PC-9 (cell line): ENCODE measurements around the gene JPH2. TPM values are rescaled to one million over a fixed set of nuclear protein-coding genes. Genes with fewer than 3 reads are reported as not detected.
A peak's percentile ranks its signal among the peaks of the same experiment; 100 is the strongest.

Source experiments
- BruUV-seq: library from RNA; stranded (reverse); fragments of 400-500 nt; replicated peaks from 2 replicates; lab custom pipeline; 2021; lab: Mats Ljungman, UMichigan
- CTCF ChIA-PET: fragments of 300-600 bp; sonication (Branson Sonifier 250); formaldehyde crosslinking; loops from one replicate; lab custom pipeline; 2022; ENCODE audit warnings: antibody characterized with exemption; lab: Charles Lee
- POLR2A ChIA-PET: fragments of 300-600 bp; sonication (Branson Sonifier 250); formaldehyde crosslinking; loops from one replicate; lab custom pipeline; 2022; ENCODE audit warnings: antibody characterized with exemption; ENCODE audit not compliant: unreplicated experiment; lab: Charles Lee
- DNase-seq, 2 experiments: peaks; one replicate each; pipeline versions ENCODE4 v3.0.0 to v3.0.0-alpha.2; 2015 to 2022; ENCODE audit warnings: mixed read lengths in 1 of 2
- H2AFZ ChIP-seq: fragments of 200-600 bp; sonication (generic); 2 replicates; pipeline ENCODE4 v1.8.1; 2017; ENCODE audit warnings: antibody characterized with exemption
- H3F3A ChIP-seq: fragments of 200-600 bp; sonication (generic); 2 replicates; pipeline ENCODE4 v1.8.1; 2017; ENCODE audit warnings: antibody characterized with exemption, mild to moderate bottlenecking, low read depth; ENCODE audit not compliant: insufficient read depth
- H3K27ac ChIP-seq: fragments of 200-600 bp; sonication (generic); 2 replicates; pipeline ENCODE4 v1.6.1; 2016; ENCODE audit warnings: mixed run types
- H3K27me3 ChIP-seq: fragments of 200-600 bp; sonication (generic); 2 replicates; pipeline ENCODE4 v1.6.1; 2016; ENCODE audit warnings: low read depth, mixed run types; ENCODE audit not compliant: insufficient read depth
- H3K36me3 ChIP-seq: fragments of 200-600 bp; sonication (generic); 2 replicates; pipeline ENCODE4 v1.6.1; 2016; ENCODE audit warnings: low read depth, mixed run types
- H3K4me1 ChIP-seq: fragments of 200-600 bp; sonication (generic); replicated peaks from 2 replicates; pipeline ENCODE4 v1.6.1; 2016; ENCODE audit warnings: mixed run types; ENCODE audit not compliant: insufficient read depth
- H3K4me2 ChIP-seq: fragments of 200-600 bp; sonication (generic); 2 replicates; pipeline ENCODE4 v1.6.1; 2017; ENCODE audit warnings: mixed run types
- H3K4me3 ChIP-seq: fragments of 200-600 bp; sonication (generic); 2 replicates; pipeline ENCODE4 v1.6.1; 2016; ENCODE audit warnings: mixed run types
- H3K79me2 ChIP-seq: fragments of 200-600 bp; sonication (generic); 2 replicates; pipeline ENCODE4 v1.6.1; 2017; ENCODE audit warnings: low read depth, mixed run types
- H3K9me2 ChIP-seq: fragments of 200-600 bp; sonication (generic); 2 replicates; pipeline ENCODE4 v1.8.1; 2017; ENCODE audit warnings: mild to moderate bottlenecking; ENCODE audit not compliant: insufficient read depth
- H3K9me3 ChIP-seq: fragments of 200-600 bp; sonication (generic); 2 replicates; pipeline ENCODE4 v1.8.1; 2016; ENCODE audit warnings: low read depth; ENCODE audit not compliant: insufficient read depth
- H4K20me1 ChIP-seq: fragments of 200-600 bp; sonication (generic); 2 replicates; pipeline ENCODE4 v1.8.1; 2017; ENCODE audit not compliant: insufficient read depth
- CTCF ChIP-seq: fragments of 200-600 bp; sonication (generic); conservative IDR thresholded peaks from 2 replicates; pipeline ENCODE4 v1.6.1; 2017; ENCODE audit warnings: mixed run types, antibody characterized with exemption, mild to moderate bottlenecking, moderate library complexity
- EZH2 ChIP-seq: fragments of 200-600 bp; sonication (generic); IDR thresholded peaks from 2 replicates; pipeline ENCODE4 v1.8.0; 2017; ENCODE audit warnings: antibody characterized with exemption, low read depth
- intact Hi-C: fragments of 100-400 bp; cut with micrococcal nuclease; formaldehyde crosslinking; loops from one replicate; pipeline ENCODE4 v1.10.0; 2022; ENCODE audit not compliant: unreplicated experiment
- total RNA-seq: library from RNA; stranded (reverse); gene quantifications from 2 replicates; pipeline ENCODE4 v1.2.3, GENCODE V29; 2021

The JPH2 gene
- total RNA-seq, 1 experiment from 2014 or later: 41.1 TPM

- no peaks in the 10 kb centered on the region for H4K20me1 ChIP-seq
- no TSS peak for BruUV-seq
- intact Hi-C loops: no loop called here
- peaks cover 21% of the 10 kb centered on the region for H3F3A ChIP-seq
- H3K9me3 ChIP-seq: no peaks in the 10 kb centered on the region
- H3K4me1 ChIP-seq: peaks cover 10% of the 10 kb centered on the region
- TF ChIP-seq CTCF (no peak), EZH2 (no peak)
- no peaks in the 10 kb centered on the region for H3K27me3 ChIP-seq
- DNase-seq: no peak
- H3K79me2 ChIP-seq: no peaks in the 10 kb centered on the region
- ChIA-PET CTCF (no interaction called here), POLR2A (no interaction called here)
- H3K9me2 ChIP-seq: no peaks in the 10 kb centered on the region
- no peak overlapping the region for H3K27ac ChIP-seq
- H2AFZ ChIP-seq: no peak overlapping the region
- H3K36me3 ChIP-seq: no peaks in the 10 kb centered on the region
- no peak overlapping the region for H3K4me2 ChIP-seq
- no peak overlapping the region for H3K4me3 ChIP-seq
Measured at GRCh38 chr20:44075191-44075949, 111.6 kb downstream of the JPH2 start.

- BruUV-seq: no TSS peak
- no peak overlapping the region; the same call in 1 of the 2 replicates for H2AFZ ChIP-seq
- H3K27me3 ChIP-seq: no peaks in the 10 kb centered on the region
- H3F3A ChIP-seq: peaks cover 21% of the 10 kb centered on the region
- peak overlapping the region; percentile 46 for H3K4me2 ChIP-seq
- ChIA-PET POLR2A (no interaction called here), CTCF (no interaction called here)
- peaks cover 4% of the 10 kb centered on the region; the same call in 1 of the 2 replicates for H3K36me3 ChIP-seq
- H3K79me2 ChIP-seq: no peaks in the 10 kb centered on the region
- intact Hi-C loops: no loop called here
- no peak for TF ChIP-seq CTCF
- no peaks in the 10 kb centered on the region for H4K20me1 ChIP-seq
- H3K4me1 ChIP-seq: peaks cover 10% of the 10 kb centered on the region
- H3K9me3 ChIP-seq: no peaks in the 10 kb centered on the region
- no peaks in the 10 kb centered on the region for H3K9me2 ChIP-seq
- peak overlapping the region; percentile 58 for H3K27ac ChIP-seq
- peak in 1 of 2 experiments; percentile 67 for DNase-seq
- H3K4me3 ChIP-seq: no peak overlapping the region
Measured at GRCh38 chr20:44074252-44075151, 112.5 kb downstream of the JPH2 start.

GRCh38 chr20:44073675-44074071, 113.3 kb downstream of the JPH2 start:
- Histone ChIP-seq H3K9me2 (no peaks in the 10 kb centered on the region), H4K20me1 (no peaks in the 10 kb centered on the region), H3F3A (peaks cover 24% of the 10 kb centered on the region), H3K4me1 (peaks cover 10% of the 10 kb centered on the region), H3K27ac (no peak overlapping the region), H3K27me3 (no peaks in the 10 kb centered on the region), H3K9me3 (no peaks in the 10 kb centered on the region), H3K36me3 (peaks cover 4% of the 10 kb centered on the region; the same call in 1 of the 2 replicates), H3K4me2 (no peak overlapping the region), H3K79me2 (no peaks in the 10 kb centered on the region), H2AFZ (no peak overlapping the region), H3K4me3 (no peak overlapping the region)
- no TSS peak for BruUV-seq
- POLR2A ChIA-PET: no interaction called here
- CTCF ChIA-PET: no interaction called here
- TF ChIP-seq CTCF: no peak
- no peak for TF ChIP-seq EZH2
- DNase-seq: no peak
- intact Hi-C loops: no loop called here
